AG09309 (cell line): ENCODE data around the gene PPP4C.

Experiments used
- DNase-seq: peaks from one replicate; pipeline ENCODE4 v3.0.0-alpha.2; 2010; ENCODE audit warnings: low read depth
- H3K4me3 ChIP-seq: 2 replicates; pipeline ENCODE4 v1.5.1; 2011; ENCODE audit warnings: mild to moderate bottlenecking, low read depth, low read length, moderate library complexity; ENCODE audit not compliant: control insufficient read depth
- CTCF ChIP-seq: IDR thresholded peaks from 2 replicates; pipeline ENCODE4 v1.5.1; 2011; ENCODE audit warnings: mild to moderate bottlenecking, low read depth, low read length, inconsistent platforms; ENCODE audit not compliant: insufficient read depth, control insufficient read depth; ENCODE audit errors: missing control alignments

Gene PPP4C

GRCh38 chr16:30065102-30065942 lies 10.5 kb upstream of the PPP4C start, which contains the start of gene ALDOA:
Gene ALDOA (plus strand): TSS chr16:30065760. CDS start chr16:30066898, 1,138 bp downstream.
- no peak for TF ChIP-seq CTCF
- peak; percentile 96 for DNase-seq
- peak within 1 kb of the TSS; percentile 99 for H3K4me3 ChIP-seq

GRCh38 chr16:30065943-30066760 lies 9.6 kb upstream of the PPP4C start:
- no peak for DNase-seq
- peak overlapping the region; percentile 99 for H3K4me3 ChIP-seq
- no peak for TF ChIP-seq CTCF

GRCh38 chr16:30066761-30067583 lies 8.8 kb upstream of the PPP4C start:
- H3K4me3 ChIP-seq: peak overlapping the region; percentile 99
- DNase-seq: no peak
- no peak for TF ChIP-seq CTCF

GRCh38 chr16:30067584-30067916 lies 8.2 kb upstream of the PPP4C start:
- TF ChIP-seq CTCF: no peak
- H3K4me3 ChIP-seq: peak overlapping the region; percentile 99
- no peak for DNase-seq

GRCh38 chr16:30068333-30068732 lies 7.5 kb upstream of the PPP4C start:
- no peak for TF ChIP-seq CTCF
- no peak for DNase-seq
- H3K4me3 ChIP-seq: peak overlapping the region; percentile 5; the same call in 1 of the 2 replicates
